Heart left ventricle (tissue), 16 donors: ENCODE measurements around the gene PDCD4. TPM values are rescaled to one million over a fixed set of nuclear protein-coding genes. Genes with fewer than 3 reads are reported as not detected.
A peak's percentile ranks its signal among the peaks of the same experiment; 100 is the strongest.

ENCODE experiments used
- ATAC-seq, 4 donors: fragments of 200-7000 bp; cut with Tn5 transposase; one replicate each; pipeline ENCODE4 v1.9.1; 2020 to 2022; ENCODE audit warnings: moderate library complexity in 4 of 4, mild to moderate bottlenecking in 3 of 4, moderate number of reproducible peaks in 1 of 4
- DNase-seq, 5 donors: peaks; one replicate each; pipeline ENCODE4 v3.0.0-alpha.2; 2020
- H3K27ac ChIP-seq, 12 donors: fragments of 200-600 bp; sonication (generic) in 4 of 12; one replicate each; pipeline versions ENCODE4 v1.5.0 to v1.8.0; 2016 to 2022; ENCODE audit warnings: mild to moderate bottlenecking in 2 of 12
- H3K27me3 ChIP-seq, 9 donors: fragments of 200-600 bp; sonication (generic) in 2 of 9; one replicate each; pipeline versions ENCODE4 v1.5.1 to v1.8.0; 2016 to 2022; ENCODE audit warnings: mild to moderate bottlenecking in 3 of 9
- H3K36me3 ChIP-seq, 9 donors: fragments of 200-600 bp; sonication (generic) in 2 of 9; one replicate each; pipeline versions ENCODE4 v1.5.0 to v1.8.0; 2018 to 2022; ENCODE audit warnings: mild to moderate bottlenecking in 2 of 9
- H3K4me1 ChIP-seq, 12 donors: fragments of 200-600 bp; sonication (generic) in 4 of 12; one replicate each; pipeline versions ENCODE4 v1.5.0 to v1.8.0; 2016 to 2022; ENCODE audit warnings: mild to moderate bottlenecking in 3 of 12
- H3K4me3 ChIP-seq, 12 donors: fragments of 200-600 bp; sonication (generic) in 4 of 12; one replicate each; pipeline versions ENCODE4 v1.5.0 to v1.8.0; 2017 to 2022; ENCODE audit warnings: mild to moderate bottlenecking in 9 of 12, moderate library complexity in 4 of 12
- H3K9me3 ChIP-seq, 12 donors: fragments of 200-600 bp; sonication (generic) in 4 of 12; one replicate each; pipeline versions ENCODE4 v1.5.0 to v1.8.0; 2016 to 2022; ENCODE audit warnings: mild to moderate bottlenecking in 1 of 12
- POLR2A ChIP-seq, 2 donors: fragments of 450-650 bp; IDR thresholded peaks; one replicate each; pipeline ENCODE4 v1.6.1; 2017; ENCODE audit warnings: antibody characterized with exemption in 2 of 2, mild to moderate bottlenecking in 2 of 2, moderate library complexity in 2 of 2
- WGBS, 4 donors: extraction: QIAGEN DNeasy Blood & Tissue Kit in 2 of 4; methylation state at CpG; one replicate each; pipeline versions ENCODE4 v1.1.5 to v1.1.7; 2013 to 2018; 5-methylcytosine and 5-hydroxymethylcytosine counted together
- intact Hi-C, 10 donors: fragments of 100-400 bp; cut with DNase I; formaldehyde crosslinking; loops; one replicate each; pipeline versions ENCODE4 v1.11.1 to v1.14.2; 2022
- polyA plus RNA-seq, 2 donors: library from polyadenylated mRNA; stranded (reverse); fragments of 200-250 nt; gene quantifications; one replicate each; pipeline ENCODE4 v1.2.3, GENCODE V29; 2013
- total RNA-seq, 9 donors: library from RNA; depleted of rRNA in 2 of 9; stranded (reverse); fragments of >200 nt in 2 of 9; fragmentation: NEBNext Ultra II Directional in 3 of 9; extraction: Animal tissue kit (Norgen Biotek cat#: 25700) in 3 of 9; gene quantifications; one replicate each; pipeline versions ENCODE4 v1.1.0 to v1.2.4, GENCODE V29; 2016 to 2023
- TF ChIP-seq, protein P1 (sequence below), 12 donors: fragments of 200-600 bp; sonication (generic) in 4 of 12; IDR thresholded peaks; one replicate each; pipeline versions ENCODE4 v1.5.0 to v1.8.0; 2018 to 2022; ENCODE audit warnings: antibody characterized with exemption in 12 of 12, mild to moderate bottlenecking in 5 of 12
- donor health status: ischemic (EF 13 %, LVEDD 7.1; RV severe dilation, severe dysfunction).
- donor health status: healthy with polysubstance abuse.
- donor health status: DM: no; HTN: yes; CAD: no.
- donor health status: DM: no; HTN: no; CAD: no.
- donor health status: ischemic (EF 25% LVEDD 6.9; RV normal size, moderate dysfunction).
- donor health status: ischemic (EF 25% LVEDD 5.7; RV mildly dilated, moderate dysfunction).
- donor health status: healthy.
- donor health status: DM: yes; HTN: yes; CAD: no.
- donor health status: ischemic (EF 35%, LVEDD 5.7; RV mildly dilated, moderate dysfunction).
- donor health status: nonischemic (EF 11% LVEDD 7.7; RV severe dilation, severe dysfunction).
- donor health status: DM: yes; HTN: yes; CAD: no.
- donor health status: PGD.
- donor health status: ischemic (EF 29% LVEDD 5.4; RV normal size, mild dysfunction).
- donor health status: nonischemic (EF 23%, LVEDD 6.1; RV moderate dilation, normal function).

Gene PDCD4
- total and polyA plus RNA-seq, 11 donors: 18.2 to 73.2 (median 42.6) TPM

DNA sequence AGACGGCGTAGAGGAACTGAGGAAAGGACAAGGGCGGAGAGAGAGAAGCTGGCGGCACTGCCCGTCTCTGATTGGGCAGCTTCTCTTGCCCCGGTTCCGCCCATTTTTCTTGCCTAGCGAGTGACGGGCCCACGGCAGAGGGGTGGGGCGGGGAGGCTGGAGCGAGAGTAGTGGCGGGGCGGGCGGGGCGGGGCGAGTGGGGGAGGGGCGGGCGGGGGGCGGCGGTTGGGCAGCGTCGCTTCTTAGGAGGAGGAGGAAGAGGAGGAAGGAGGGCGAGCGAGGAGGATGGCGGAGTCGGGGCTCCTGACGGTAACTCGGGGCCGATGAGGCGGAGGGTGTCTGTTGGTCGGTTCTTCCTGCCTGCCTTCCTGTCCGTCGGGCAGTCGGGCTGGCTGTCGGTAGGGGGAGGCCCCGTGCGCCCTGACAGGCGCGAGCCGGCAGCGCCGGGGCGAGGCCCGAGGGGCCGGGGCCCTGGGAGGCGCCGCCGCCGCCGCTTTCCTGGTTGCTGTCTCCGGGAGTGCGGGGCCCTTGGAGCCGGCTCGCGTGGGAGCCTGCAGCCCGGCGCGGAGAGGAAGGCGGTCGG, 47.7 kb downstream of the PDCD4 start, which contains the start of gene SHOC2:
TSS of gene SHOC2 (plus strand) at position 256 of the 583 bp plus-strand sequence. CDS start 44,755 bp downstream, outside the sequence.
- WGBS, 4 donors: 0 to 3% (median 1%) methylated on average over 15 to 61 of the region's 61 CpGs
- ATAC-seq (peak; percentile 1 to 59 (median 28)), DNase-seq (peak; percentile 99 to 100 (median 99))
- Histone ChIP-seq H3K36me3 (peaks cover 0 to 7% (median 0%) of the 10 kb centered on the region in 9 donors), H3K9me3 (no peaks in the 10 kb centered on the region), H3K4me3 (peak within 1 kb of the TSS; percentile 62 to 90 (median 76)), H3K4me1 (peaks cover 4 to 52% (median 44%) of the 10 kb centered on the region in 12 donors), H3K27ac (peak within 1 kb of the TSS; percentile 94 to 100 (median 99)), H3K27me3 (no peaks in the 10 kb centered on the region)
- intact Hi-C loops: loop anchor here in 1 of 10 donors (2.0 kb wide), 1 partner anchor 47 kb away; no protein-coding TSS in a partner anchor
- TF ChIP-seq, protein P1, sequence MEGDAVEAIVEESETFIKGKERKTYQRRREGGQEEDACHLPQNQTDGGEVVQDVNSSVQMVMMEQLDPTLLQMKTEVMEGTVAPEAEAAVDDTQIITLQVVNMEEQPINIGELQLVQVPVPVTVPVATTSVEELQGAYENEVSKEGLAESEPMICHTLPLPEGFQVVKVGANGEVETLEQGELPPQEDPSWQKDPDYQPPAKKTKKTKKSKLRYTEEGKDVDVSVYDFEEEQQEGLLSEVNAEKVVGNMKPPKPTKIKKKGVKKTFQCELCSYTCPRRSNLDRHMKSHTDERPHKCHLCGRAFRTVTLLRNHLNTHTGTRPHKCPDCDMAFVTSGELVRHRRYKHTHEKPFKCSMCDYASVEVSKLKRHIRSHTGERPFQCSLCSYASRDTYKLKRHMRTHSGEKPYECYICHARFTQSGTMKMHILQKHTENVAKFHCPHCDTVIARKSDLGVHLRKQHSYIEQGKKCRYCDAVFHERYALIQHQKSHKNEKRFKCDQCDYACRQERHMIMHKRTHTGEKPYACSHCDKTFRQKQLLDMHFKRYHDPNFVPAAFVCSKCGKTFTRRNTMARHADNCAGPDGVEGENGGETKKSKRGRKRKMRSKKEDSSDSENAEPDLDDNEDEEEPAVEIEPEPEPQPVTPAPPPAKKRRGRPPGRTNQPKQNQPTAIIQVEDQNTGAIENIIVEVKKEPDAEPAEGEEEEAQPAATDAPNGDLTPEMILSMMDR (IDR thresholded peaks at IDR 0.05): peak in 8 of 12 donors; percentile 4 to 53 (median 34)
- peak in 1 of 2 donors; percentile 83 for TF ChIP-seq POLR2A (IDR thresholded peaks at IDR 0.05)

DNA sequence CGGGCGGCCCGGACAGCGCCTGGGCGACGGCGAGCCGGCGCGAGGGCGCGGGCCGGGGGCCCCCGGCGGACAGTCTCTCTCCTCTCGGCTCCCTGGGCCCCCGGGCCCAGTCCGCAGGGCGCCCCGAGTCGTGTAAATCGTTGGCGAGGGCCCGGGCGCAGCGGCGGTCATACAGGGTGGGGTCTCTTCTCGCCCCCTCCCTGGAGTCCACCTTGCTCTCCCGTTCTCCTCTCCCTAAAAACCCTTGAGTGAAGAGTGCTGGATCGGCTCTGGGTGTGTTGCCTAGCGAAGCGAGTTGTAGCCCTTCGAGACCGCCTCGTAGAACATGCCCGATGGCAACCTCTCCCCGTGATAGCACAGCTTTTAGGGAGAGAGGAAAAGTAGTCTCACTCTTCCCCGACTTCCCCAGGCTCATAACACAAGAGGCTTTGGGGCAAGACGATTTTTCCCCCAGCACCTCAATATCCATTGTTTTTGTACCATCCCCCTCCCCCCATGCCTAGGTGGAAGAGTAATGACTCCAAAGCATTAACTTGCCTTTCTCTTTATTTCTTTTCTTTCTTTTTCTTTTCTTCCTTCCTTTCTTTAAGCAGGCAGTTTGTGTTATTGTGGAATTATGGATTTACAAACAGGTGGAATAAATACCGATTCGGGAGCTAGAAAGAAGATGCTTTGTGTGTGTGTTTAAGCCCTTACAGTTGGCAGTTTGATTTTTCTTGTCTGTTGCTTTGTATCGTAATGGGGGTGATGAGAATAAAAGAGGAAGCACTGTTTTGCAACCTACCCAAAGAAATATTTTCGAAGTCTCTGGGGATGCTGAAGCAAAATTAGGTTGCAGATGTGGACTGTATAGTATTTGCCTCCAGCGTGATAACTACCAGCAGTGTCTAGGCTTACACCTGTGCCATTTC, 48.5 kb downstream of the PDCD4 start:
- H3K4me1 ChIP-seq: peaks cover 4 to 60% (median 44%) of the 10 kb centered on the region in 12 donors

DNA sequence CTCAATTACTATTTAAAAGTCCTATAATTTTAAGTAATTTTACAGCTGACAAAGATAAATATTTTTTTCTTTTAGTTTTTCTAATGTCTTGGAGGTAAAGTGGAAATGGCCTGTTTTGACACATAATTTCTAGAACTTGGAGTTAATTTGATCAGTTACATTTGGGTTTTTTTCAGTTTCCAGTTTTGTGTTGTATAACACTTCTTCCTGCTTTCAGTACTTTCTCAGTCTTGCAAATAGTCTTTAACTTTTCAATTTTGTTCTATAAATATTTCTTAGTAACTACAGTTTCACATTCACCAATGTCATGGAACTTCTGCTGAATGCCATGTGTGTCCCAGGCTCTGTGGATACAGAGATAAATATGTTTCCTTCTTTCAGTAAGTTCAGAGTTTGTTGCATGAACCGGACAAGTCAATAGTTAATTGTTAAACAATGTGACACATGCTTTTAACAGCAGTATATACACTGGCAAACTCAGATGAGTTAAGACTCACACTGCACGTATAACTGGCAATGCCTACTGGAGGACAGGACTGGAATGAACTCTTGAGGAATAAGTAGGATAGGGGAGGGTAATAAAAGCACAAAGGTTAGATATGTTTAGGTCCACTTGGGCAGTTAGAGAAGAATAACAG, 52.2 kb downstream of the PDCD4 start:
- H3K4me3 ChIP-seq: no peak overlapping the region
- 38 to 44% (median 41%) methylated on average over 2 of the region's 2 CpGs for WGBS, 4 donors
- TF ChIP-seq, protein P1 (IDR thresholded peaks at IDR 0.05): no peak
- no peaks in the 10 kb centered on the region for H3K9me3 ChIP-seq
- peak overlapping the region in 1 of 12 donors; percentile 16 for H3K27ac ChIP-seq
- peaks cover 4 to 63% (median 39%) of the 10 kb centered on the region in 12 donors for H3K4me1 ChIP-seq
- no peak for ATAC-seq
- H3K36me3 ChIP-seq: no peaks in the 10 kb centered on the region
- no peak for DNase-seq
- H3K27me3 ChIP-seq: no peaks in the 10 kb centered on the region
- intact Hi-C loops: loop anchor here in 4 of 10 donors (5.0 to 10.0 kb wide), 3 partner anchors 61 to 438 kb away; no protein-coding TSS in a partner anchor

More for the DNA sequence above, 48.5 kb downstream of the PDCD4 start:
- Histone ChIP-seq H3K4me3 (peak overlapping the region; percentile 59 to 90 (median 75)), H3K36me3 (peaks cover 0 to 7% (median 0%) of the 10 kb centered on the region in 9 donors), H3K27ac (peak overlapping the region; percentile 87 to 99 (median 93)), H3K27me3 (no peaks in the 10 kb centered on the region), H3K9me3 (no peaks in the 10 kb centered on the region)
- ATAC-seq (no peak), DNase-seq (peak in 4 of 5 donors; percentile 28 to 40 (median 34))
- WGBS, 4 donors: 0 to 1% (median 0%) methylated on average over 16 to 44 of the region's 44 CpGs
- intact Hi-C loops: loop anchor here in 5 of 10 donors (2.0 to 10.0 kb wide), 4 partner anchors 47 to 442 kb away; no protein-coding TSS in a partner anchor
- TF ChIP-seq, protein P1 (IDR thresholded peaks at IDR 0.05): no peak
- no peak for TF ChIP-seq POLR2A (IDR thresholded peaks at IDR 0.05)
